Suprapubic skin (tissue), 3 donors: ENCODE measurements around the gene SHC3.

Experiments used
- CTCF ChIP-seq, 2 donors: fragments of 200-600 bp in 1 of 2; fragments of 450-650 bp in 1 of 2; sonication (generic) in 1 of 2; IDR thresholded peaks; one replicate each; pipeline ENCODE4 v1.5.1; 2016 to 2019; ENCODE audit warnings: antibody characterized with exemption in 2 of 2, mild to moderate bottlenecking in 1 of 2, moderate library complexity in 1 of 2
- EP300 ChIP-seq: sonication (generic); formaldehyde crosslinking; IDR thresholded peaks from one replicate; pipeline ENCODE4 v1.6.1; 2017; ENCODE audit warnings: antibody characterized with exemption
- POLR2A ChIP-seq, 2 donors: fragments of 450-650 bp; IDR thresholded peaks; one replicate each; pipeline ENCODE4 v1.6.1; 2017; ENCODE audit warnings: antibody characterized with exemption in 2 of 2, mild to moderate bottlenecking in 2 of 2, moderate library complexity in 2 of 2

- TF ChIP-seq CTCF (IDR thresholded peaks at IDR 0.05) (no peak), POLR2A (IDR thresholded peaks at IDR 0.05) (no peak), EP300 (no peak)
These were observed 140.7 kb downstream of the SHC3 start for GRCh38 chr9:89037891-89038290.
